HEK293 (cell line): ENCODE data around the gene RAB40C.

ENCODE experiments used
- BCL11B ChIP-seq: fragments of 450-650 bp; formaldehyde crosslinking; IDR thresholded peaks from 2 replicates; pipeline ENCODE4 v1.5.1; 2016; ENCODE audit warnings: low read depth, missing biosample characterization, missing genetic modification characterization
- ELK4 ChIP-seq: IDR thresholded peaks from 2 replicates; pipeline ENCODE4 v1.6.1; 2011; ENCODE audit warnings: mild to moderate bottlenecking, low read depth, low read length, borderline replicate concordance
- ZBTB1 ChIP-seq: fragments of 450-650 bp; formaldehyde crosslinking; IDR thresholded peaks from 2 replicates; pipeline ENCODE4 v1.5.1; 2016; ENCODE audit warnings: missing biosample characterization, missing genetic modification characterization
- ZBTB20 ChIP-seq: fragments of 450-650 bp; formaldehyde crosslinking; IDR thresholded peaks from 2 replicates; pipeline ENCODE4 v1.5.1; 2016; ENCODE audit warnings: missing biosample characterization, missing genetic modification characterization
- ZEB2 ChIP-seq: fragments of 450-650 bp; formaldehyde crosslinking; IDR thresholded peaks from 2 replicates; pipeline ENCODE4 v1.5.1; 2016; ENCODE audit warnings: missing biosample characterization, missing genetic modification characterization
- ZFHX2 ChIP-seq: fragments of 450-650 bp; formaldehyde crosslinking; conservative IDR thresholded peaks from 2 replicates; pipeline ENCODE4 v1.5.1; 2016; ENCODE audit warnings: missing biosample characterization, missing genetic modification characterization
- ZNF16 ChIP-seq: fragments of 450-650 bp; formaldehyde crosslinking; IDR thresholded peaks from 2 replicates; pipeline ENCODE4 v1.5.1; 2016; ENCODE audit warnings: low read depth, missing biosample characterization, missing genetic modification characterization
- ZNF169 ChIP-seq: fragments of 450-650 bp; formaldehyde crosslinking; IDR thresholded peaks from 2 replicates; pipeline ENCODE4 v1.5.1; 2016; ENCODE audit warnings: missing biosample characterization, missing genetic modification characterization
- ZNF211 ChIP-seq: fragments of 450-650 bp; formaldehyde crosslinking; IDR thresholded peaks from 2 replicates; pipeline ENCODE4 v1.5.1; 2016; ENCODE audit warnings: low read depth, missing biosample characterization, missing genetic modification characterization
- ZNF248 ChIP-seq: fragments of 450-650 bp; formaldehyde crosslinking; IDR thresholded peaks from 2 replicates; pipeline ENCODE4 v1.5.1; 2017; ENCODE audit warnings: missing biosample characterization, missing genetic modification characterization
- ZNF311 ChIP-seq: fragments of 450-650 bp; formaldehyde crosslinking; IDR thresholded peaks from 2 replicates; pipeline ENCODE4 v1.5.1; 2017; ENCODE audit warnings: missing biosample characterization, missing genetic modification characterization, borderline replicate concordance
- ZNF335 ChIP-seq: fragments of 450-650 bp; formaldehyde crosslinking; conservative IDR thresholded peaks from 2 replicates; pipeline ENCODE4 v1.5.1; 2016; ENCODE audit warnings: missing biosample characterization, missing genetic modification characterization
- ZNF341 ChIP-seq: fragments of 450-650 bp; formaldehyde crosslinking; IDR thresholded peaks from 2 replicates; pipeline ENCODE4; 2016; ENCODE audit warnings: low read depth, missing biosample characterization, missing genetic modification characterization
- ZNF394 ChIP-seq: fragments of 450-650 bp; formaldehyde crosslinking; IDR thresholded peaks from 2 replicates; pipeline ENCODE4 v1.5.1; 2016; ENCODE audit warnings: missing biosample characterization, missing genetic modification characterization, mild to moderate bottlenecking, moderate library complexity, borderline replicate concordance
- ZNF404 ChIP-seq: fragments of 450-650 bp; formaldehyde crosslinking; IDR thresholded peaks from 2 replicates; pipeline ENCODE4 v1.5.1; 2017; ENCODE audit warnings: missing biosample characterization, missing genetic modification characterization
- ZNF555 ChIP-seq: fragments of 450-650 bp; formaldehyde crosslinking; conservative IDR thresholded peaks from 2 replicates; pipeline ENCODE4 v1.5.1; 2017; ENCODE audit warnings: missing biosample characterization, mild to moderate bottlenecking, missing genetic modification characterization, inconsistent platforms
- ZNF585B ChIP-seq: fragments of 450-650 bp; formaldehyde crosslinking; IDR thresholded peaks from 2 replicates; pipeline ENCODE4 v1.5.1; 2016; ENCODE audit warnings: missing biosample characterization, missing genetic modification characterization
- ZNF645 ChIP-seq: fragments of 450-650 bp; formaldehyde crosslinking; IDR thresholded peaks from 2 replicates; pipeline ENCODE4; 2016; ENCODE audit warnings: missing biosample characterization, missing genetic modification characterization
- ZNF692 ChIP-seq: fragments of 450-650 bp; formaldehyde crosslinking; IDR thresholded peaks from 2 replicates; pipeline ENCODE4 v1.5.1; 2016; ENCODE audit warnings: missing biosample characterization, missing genetic modification characterization
- ZNF747 ChIP-seq: fragments of 450-650 bp; formaldehyde crosslinking; IDR thresholded peaks from 2 replicates; pipeline ENCODE4 v1.5.1; 2016; ENCODE audit warnings: missing biosample characterization, missing genetic modification characterization
- ZNF76 ChIP-seq: fragments of 450-650 bp; formaldehyde crosslinking; IDR thresholded peaks from 2 replicates; pipeline ENCODE4; 2016; ENCODE audit warnings: low read depth, missing biosample characterization, missing genetic modification characterization, borderline replicate concordance
- TF ChIP-seq, protein P1 (sequence below): fragments of 450-650 bp; formaldehyde crosslinking; IDR thresholded peaks from 2 replicates; pipeline ENCODE4 v1.5.1; 2016; ENCODE audit warnings: missing biosample characterization, missing genetic modification characterization
- TF ChIP-seq, protein P2 (sequence below): fragments of 450-650 bp; formaldehyde crosslinking; IDR thresholded peaks from 2 replicates; pipeline ENCODE4 v1.5.1; 2017; ENCODE audit warnings: missing biosample characterization, missing genetic modification characterization
- TF ChIP-seq, protein P3 (sequence below): fragments of 450-650 bp; formaldehyde crosslinking; IDR thresholded peaks from 2 replicates; pipeline ENCODE4 v1.5.1; 2016; ENCODE audit warnings: missing biosample characterization, missing genetic modification characterization, borderline replicate concordance
- TF ChIP-seq, protein P4 (sequence below): fragments of 450-650 bp; formaldehyde crosslinking; IDR thresholded peaks from 2 replicates; pipeline ENCODE4 v1.5.1; 2016; ENCODE audit warnings: missing biosample characterization, missing genetic modification characterization

The RAB40C gene

DNA sequence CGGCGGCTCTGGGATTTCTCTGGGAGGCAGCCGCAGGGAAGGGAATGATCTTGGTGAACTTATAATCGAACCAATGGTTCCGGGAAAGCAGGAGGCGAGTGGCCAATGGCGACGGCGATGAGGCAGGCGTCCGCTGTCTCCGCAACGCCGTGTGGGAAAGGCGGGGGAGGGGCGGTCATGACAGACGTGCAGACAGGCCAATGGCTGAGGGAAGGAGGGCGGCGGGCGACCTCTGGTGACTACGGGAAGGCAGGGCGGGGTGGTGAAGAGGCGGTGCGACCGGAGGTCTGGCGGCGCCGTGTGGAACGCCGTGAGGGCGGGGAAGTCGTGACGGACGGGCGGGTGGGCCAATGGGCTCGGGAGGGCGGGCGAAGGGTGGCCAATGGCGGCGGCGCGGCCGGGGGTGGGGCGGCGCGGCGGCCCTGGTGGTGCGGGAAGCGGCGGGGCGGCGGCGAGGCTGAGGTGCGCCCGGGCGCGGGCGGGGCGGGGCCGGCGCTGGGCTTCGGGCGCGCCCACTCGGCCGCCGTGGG is at the start of gene RAB40C (continued):
- no peak for TF ChIP-seq ZNF692 (tag by site-specific recombination)
- TF ChIP-seq, protein P1, sequence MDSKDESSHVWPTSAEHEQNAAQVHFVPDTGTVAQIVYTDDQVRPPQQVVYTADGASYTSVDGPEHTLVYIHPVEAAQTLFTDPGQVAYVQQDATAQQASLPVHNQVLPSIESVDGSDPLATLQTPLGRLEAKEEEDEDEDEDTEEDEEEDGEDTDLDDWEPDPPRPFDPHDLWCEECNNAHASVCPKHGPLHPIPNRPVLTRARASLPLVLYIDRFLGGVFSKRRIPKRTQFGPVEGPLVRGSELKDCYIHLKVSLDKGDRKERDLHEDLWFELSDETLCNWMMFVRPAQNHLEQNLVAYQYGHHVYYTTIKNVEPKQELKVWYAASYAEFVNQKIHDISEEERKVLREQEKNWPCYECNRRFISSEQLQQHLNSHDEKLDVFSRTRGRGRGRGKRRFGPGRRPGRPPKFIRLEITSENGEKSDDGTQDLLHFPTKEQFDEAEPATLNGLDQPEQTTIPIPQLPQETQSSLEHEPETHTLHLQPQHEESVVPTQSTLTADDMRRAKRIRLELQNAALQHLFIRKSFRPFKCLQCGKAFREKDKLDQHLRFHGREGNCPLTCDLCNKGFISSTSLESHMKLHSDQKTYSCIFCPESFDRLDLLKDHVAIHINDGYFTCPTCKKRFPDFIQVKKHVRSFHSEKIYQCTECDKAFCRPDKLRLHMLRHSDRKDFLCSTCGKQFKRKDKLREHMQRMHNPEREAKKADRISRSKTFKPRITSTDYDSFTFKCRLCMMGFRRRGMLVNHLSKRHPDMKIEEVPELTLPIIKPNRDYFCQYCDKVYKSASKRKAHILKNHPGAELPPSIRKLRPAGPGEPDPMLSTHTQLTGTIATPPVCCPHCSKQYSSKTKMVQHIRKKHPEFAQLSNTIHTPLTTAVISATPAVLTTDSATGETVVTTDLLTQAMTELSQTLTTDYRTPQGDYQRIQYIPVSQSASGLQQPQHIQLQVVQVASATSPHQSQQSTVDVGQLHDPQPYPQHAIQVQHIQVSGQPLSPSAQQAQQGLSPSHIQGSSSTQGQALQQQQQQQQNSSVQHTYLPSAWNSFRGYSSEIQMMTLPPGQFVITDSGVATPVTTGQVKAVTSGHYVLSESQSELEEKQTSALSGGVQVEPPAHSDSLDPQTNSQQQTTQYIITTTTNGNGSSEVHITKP (tag by site-specific recombination): peak; percentile 96
- TF ChIP-seq ZEB2 (tag by site-specific recombination): peak; percentile 94
- TF ChIP-seq, protein P2, sequence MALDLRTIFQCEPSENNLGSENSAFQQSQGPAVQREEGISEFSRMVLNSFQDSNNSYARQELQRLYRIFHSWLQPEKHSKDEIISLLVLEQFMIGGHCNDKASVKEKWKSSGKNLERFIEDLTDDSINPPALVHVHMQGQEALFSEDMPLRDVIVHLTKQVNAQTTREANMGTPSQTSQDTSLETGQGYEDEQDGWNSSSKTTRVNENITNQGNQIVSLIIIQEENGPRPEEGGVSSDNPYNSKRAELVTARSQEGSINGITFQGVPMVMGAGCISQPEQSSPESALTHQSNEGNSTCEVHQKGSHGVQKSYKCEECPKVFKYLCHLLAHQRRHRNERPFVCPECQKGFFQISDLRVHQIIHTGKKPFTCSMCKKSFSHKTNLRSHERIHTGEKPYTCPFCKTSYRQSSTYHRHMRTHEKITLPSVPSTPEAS (tag by site-specific recombination): no peak
- TF ChIP-seq ELK4: no peak
- TF ChIP-seq, protein P3, sequence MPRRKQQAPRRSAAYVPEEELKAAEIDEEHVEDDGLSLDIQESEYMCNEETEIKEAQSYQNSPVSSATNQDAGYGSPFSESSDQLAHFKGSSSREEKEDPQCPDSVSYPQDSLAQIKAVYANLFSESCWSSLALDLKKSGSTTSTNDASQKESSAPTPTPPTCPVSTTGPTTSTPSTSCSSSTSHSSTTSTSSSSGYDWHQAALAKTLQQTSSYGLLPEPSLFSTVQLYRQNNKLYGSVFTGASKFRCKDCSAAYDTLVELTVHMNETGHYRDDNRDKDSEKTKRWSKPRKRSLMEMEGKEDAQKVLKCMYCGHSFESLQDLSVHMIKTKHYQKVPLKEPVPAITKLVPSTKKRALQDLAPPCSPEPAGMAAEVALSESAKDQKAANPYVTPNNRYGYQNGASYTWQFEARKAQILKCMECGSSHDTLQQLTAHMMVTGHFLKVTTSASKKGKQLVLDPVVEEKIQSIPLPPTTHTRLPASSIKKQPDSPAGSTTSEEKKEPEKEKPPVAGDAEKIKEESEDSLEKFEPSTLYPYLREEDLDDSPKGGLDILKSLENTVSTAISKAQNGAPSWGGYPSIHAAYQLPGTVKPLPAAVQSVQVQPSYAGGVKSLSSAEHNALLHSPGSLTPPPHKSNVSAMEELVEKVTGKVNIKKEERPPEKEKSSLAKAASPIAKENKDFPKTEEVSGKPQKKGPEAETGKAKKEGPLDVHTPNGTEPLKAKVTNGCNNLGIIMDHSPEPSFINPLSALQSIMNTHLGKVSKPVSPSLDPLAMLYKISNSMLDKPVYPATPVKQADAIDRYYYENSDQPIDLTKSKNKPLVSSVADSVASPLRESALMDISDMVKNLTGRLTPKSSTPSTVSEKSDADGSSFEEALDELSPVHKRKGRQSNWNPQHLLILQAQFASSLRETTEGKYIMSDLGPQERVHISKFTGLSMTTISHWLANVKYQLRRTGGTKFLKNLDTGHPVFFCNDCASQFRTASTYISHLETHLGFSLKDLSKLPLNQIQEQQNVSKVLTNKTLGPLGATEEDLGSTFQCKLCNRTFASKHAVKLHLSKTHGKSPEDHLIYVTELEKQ (tag by site-specific recombination): no peak
- no peak for TF ChIP-seq ZNF645 (tag by site-specific recombination)
- no peak for TF ChIP-seq ZNF394 (tag by site-specific recombination)
- no peak for TF ChIP-seq ZNF404 (tag by site-specific recombination)
- peak; percentile 93 for TF ChIP-seq ZFHX2 (tag by site-specific recombination)
- no peak for TF ChIP-seq ZNF169 (tag by site-specific recombination)
- no peak; the same call in 1 of the 2 replicates for TF ChIP-seq ZBTB20 (tag by site-specific recombination)
- TF ChIP-seq ZNF16: no peak
- no peak for TF ChIP-seq ZNF211
- no peak for TF ChIP-seq ZNF747 (tag by site-specific recombination)
- TF ChIP-seq ZBTB1 (tag by site-specific recombination): no peak
- no peak for TF ChIP-seq ZNF555 (tag by site-specific recombination)
- no peak for TF ChIP-seq BCL11B (tag by site-specific recombination)
- TF ChIP-seq, protein P4, sequence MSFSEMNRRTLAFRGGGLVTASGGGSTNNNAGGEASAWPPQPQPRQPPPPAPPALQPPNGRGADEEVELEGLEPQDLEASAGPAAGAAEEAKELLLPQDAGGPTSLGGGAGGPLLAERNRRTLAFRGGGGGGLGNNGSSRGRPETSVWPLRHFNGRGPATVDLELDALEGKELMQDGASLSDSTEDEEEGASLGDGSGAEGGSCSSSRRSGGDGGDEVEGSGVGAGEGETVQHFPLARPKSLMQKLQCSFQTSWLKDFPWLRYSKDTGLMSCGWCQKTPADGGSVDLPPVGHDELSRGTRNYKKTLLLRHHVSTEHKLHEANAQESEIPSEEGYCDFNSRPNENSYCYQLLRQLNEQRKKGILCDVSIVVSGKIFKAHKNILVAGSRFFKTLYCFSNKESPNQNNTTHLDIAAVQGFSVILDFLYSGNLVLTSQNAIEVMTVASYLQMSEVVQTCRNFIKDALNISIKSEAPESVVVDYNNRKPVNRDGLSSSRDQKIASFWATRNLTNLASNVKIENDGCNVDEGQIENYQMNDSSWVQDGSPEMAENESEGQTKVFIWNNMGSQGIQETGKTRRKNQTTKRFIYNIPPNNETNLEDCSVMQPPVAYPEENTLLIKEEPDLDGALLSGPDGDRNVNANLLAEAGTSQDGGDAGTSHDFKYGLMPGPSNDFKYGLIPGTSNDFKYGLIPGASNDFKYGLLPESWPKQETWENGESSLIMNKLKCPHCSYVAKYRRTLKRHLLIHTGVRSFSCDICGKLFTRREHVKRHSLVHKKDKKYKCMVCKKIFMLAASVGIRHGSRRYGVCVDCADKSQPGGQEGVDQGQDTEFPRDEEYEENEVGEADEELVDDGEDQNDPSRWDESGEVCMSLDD: no peak
- peak; percentile 94 for TF ChIP-seq ZNF335 (tag by site-specific recombination)
- no peak for TF ChIP-seq ZNF585B (tag by site-specific recombination)
- TF ChIP-seq ZNF311 (tag by site-specific recombination): no peak
- peak; percentile 87 for TF ChIP-seq ZNF341 (tag by site-specific recombination)
- peak; percentile 94 for TF ChIP-seq ZNF76 (tag by site-specific recombination)
- TF ChIP-seq ZNF248 (tag by site-specific recombination): no peak
